Hematopoietic multipotent progenitor cell treated with erythropoietin and hydrocortisone succinate and interleukin-3 and kit ligand, for 17 days (in vitro differentiated cells): ENCODE measurements around the gene PITX3.

Experiments
- DNase-seq: peaks from one replicate; pipeline ENCODE4 v3.0.0-alpha.2; 2015; ENCODE audit warnings: low spot score

PITX3 gene

GRCh38 chr10:102241444-102242117 lies at the start of gene PITX3:
TSS of gene PITX3 (minus strand) at chr10:102241512. CDS start at chr10:102232080, 9,432 bp downstream.
- peak; percentile 96 for DNase-seq

GRCh38 chr10:102289840-102290239 lies 48.5 kb upstream of the PITX3 start:
- no peak for DNase-seq

GRCh38 chr10:102289356-102289755 lies 48.0 kb upstream of the PITX3 start:
- DNase-seq = no peak

DNA sequence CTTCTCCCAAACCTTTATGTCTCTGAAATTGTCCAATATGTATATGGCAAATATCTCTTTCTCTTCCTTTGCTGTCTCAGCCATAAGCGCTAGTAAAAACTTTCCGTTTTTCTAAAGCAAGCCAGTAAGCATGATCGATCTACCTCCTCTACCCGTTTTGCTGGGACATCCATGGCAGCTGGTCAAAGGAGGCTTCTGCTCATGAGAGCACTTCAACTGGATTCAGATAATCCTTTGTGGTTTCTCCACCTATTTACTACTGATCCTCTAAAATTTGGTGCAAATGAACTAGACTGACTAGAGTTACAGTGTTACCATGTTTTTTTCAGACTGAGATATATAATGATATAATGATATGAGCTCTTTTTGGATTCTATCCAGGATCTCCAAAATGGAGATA lies 46.7 kb upstream of the PITX3 start:
- no peak for DNase-seq

GRCh38 chr10:102287538-102287937 lies 46.2 kb upstream of the PITX3 start:
- DNase-seq = no peak

GRCh38 chr10:102286216-102286615 lies 44.9 kb upstream of the PITX3 start:
- no peak for DNase-seq

GRCh38 chr10:102285133-102285532 lies 43.8 kb upstream of the PITX3 start:
- DNase-seq = peak; percentile 63

DNA sequence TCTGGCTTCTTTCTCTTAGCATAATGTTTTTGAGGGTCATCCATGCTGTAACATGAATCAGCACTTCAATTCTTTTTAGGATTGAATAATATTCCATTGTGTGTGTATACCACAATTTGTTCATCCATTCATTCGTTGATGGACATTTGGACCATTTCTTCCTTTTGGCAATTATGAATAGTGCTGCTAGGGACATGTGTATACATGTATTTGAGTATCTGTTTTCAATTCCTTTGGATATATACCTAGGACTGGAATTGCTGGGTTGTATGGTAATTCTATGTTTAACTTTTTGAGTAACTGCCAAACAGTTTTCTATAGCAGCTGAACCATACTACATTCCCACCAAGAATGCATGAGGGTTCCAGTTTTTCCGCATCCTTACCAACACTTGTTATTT lies 43.2 kb upstream of the PITX3 start:
- no peak for DNase-seq

GRCh38 chr10:102283890-102284289 lies 42.6 kb upstream of the PITX3 start:
- no peak for DNase-seq

GRCh38 chr10:102283488-102283887 lies 42.2 kb upstream of the PITX3 start:
- no peak for DNase-seq

GRCh38 chr10:102281102-102281487 lies 39.8 kb upstream of the PITX3 start:
- no peak for DNase-seq

DNA sequence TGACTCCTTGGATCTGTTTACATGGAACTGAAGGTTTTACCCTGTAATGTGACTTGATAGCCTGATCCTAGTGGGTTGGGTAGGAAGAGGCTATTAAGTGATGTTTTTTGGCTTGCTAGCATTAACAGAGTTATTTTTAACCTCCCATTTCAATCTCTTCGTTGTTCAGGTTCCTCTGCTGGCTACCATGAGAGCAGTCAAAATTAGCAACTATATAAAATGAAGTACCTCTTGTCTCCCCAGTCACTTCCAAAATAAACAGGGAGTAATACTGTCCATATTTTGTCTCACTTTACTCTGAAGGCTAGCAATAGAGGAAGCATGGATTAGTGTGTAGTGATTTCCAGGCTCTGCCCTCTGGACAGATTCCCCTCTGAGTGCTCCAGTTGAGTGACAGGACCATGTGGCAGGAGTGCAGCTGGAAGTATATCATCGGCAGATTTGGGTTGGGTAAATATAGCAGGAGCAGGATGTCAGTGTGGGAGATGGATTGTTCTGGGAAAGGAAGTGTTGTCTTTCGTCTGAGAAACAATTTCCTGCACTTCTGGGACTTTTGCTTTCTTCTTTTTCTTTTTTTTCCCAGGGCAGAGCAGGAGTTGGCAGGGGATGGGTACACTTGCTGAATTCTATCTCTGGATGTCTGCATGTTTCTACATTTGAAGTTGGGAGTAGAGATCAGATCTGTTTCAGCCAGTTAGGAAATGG lies 39.2 kb upstream of the PITX3 start:
- no peak for DNase-seq

DNA sequence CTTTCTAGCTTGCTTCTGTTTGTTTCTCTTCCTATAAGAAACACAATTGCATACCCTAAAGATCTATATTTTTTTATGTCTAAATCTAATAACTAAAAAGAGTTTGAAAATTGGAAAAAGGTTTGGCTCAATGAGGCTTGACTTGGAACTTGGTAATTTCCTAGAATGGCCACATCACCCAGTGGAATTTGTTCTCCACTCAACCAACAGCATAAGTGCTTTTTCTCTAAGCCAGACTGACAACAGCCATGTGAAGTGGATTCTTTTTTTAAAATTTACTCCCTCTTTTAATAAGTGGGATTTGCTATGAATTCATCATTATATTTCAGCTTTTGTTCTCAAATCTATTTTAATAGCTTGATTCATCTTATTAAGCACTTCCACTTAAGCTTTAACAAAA lies 37.8 kb upstream of the PITX3 start:
- DNase-seq = no peak

GRCh38 chr10:102275343-102275742 lies 34.0 kb upstream of the PITX3 start:
- DNase-seq = no peak

DNA sequence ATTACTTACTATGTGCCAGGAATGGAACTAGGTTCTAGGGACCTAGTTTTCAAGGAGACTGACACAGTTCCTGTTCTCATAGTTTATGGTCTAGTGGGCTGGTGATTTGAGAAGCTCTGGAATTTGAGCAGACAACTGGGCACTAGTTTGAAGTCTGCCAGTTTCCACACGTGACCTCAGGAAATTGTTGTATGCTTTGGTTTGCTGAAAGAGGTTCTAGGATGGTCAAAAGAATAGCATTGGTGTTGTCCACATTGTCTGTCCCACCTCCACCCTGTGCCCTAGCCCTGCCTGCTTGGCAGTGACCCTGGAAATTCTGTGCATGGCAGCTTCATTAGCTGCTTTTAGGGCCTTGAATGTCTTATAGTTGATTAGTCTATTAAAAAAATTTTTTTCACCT lies 32.8 kb upstream of the PITX3 start:
- DNase-seq = no peak

GRCh38 chr10:102269017-102269416 lies 27.7 kb upstream of the PITX3 start:
- DNase-seq = no peak

- no peak for DNase-seq
Measured at GRCh38 chr10:102268375-102268888, 27.1 kb upstream of the PITX3 start.

GRCh38 chr10:102267748-102268147 lies 26.4 kb upstream of the PITX3 start:
- DNase-seq = no peak

DNA sequence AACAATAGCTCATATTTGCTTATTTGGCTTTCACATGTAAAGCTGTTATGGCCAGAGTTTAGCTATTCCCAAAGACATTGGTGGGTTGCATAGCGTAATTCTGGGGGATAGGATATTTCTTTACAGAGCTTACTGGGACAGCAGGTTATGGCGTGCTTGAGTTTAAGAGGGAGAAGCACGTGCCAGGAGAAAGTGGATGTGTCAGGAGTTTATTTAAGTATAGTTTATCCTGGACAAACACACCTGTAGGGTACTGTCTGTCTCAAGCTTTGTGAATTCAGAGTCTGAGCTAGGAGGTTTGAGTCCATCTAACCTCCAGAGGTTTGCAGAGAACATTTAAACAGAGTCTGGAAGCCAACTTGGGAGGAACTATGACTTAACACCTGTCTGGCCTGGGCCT lies 25.4 kb upstream of the PITX3 start:
- DNase-seq = no peak

GRCh38 chr10:102264371-102264770 lies 23.1 kb upstream of the PITX3 start:
- no peak for DNase-seq

DNA sequence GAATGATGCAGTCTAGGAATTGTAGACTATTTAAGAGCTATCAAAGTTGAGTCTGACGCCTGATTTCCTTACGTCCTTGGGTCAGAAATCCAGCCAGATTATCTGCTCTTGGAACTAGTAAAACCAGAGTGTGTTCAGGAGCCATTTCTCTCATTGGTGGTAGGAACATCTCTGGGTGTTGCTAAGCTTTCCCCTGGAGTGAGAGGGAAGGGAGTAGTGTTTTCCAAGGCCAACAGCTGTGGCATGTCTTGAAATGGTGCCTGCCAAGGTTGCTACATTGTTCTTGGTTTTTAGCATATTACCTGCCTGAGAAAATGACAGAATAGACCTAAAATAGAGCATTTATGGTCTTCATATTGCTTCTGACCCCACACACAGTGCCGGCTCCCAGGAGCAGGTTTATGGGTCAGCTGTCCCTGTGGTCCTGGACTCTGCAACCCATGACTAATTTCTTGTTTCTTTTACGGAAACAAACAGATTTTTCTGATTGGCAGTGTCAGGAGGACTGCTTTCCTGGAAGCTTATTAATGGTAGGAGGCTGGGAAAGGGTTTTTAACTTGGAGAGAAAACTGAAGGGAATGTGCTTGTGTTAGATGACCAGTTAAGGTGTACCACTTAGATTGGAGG lies 21.5 kb upstream of the PITX3 start:
- no peak for DNase-seq

- no peak for DNase-seq
Measured at GRCh38 chr10:102261842-102262241, 20.5 kb upstream of the PITX3 start.

DNA sequence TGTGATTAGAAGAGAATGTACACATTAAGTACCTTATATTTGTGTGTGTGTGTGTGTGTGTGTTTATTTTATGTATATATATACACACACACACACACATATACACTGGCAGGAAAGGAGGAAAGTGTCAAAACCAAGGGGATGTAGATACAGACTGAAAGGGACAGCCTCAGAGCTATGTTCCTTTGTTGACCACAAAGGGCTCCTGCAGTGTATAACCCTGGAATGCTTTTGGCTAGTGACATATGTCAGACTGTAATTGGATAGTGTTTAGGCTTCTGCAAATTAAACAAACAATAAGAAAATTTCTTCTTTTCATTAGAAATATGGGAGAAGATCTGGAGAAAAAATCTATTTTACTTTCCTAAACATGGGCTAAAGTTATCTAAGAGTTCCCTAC lies 19.9 kb upstream of the PITX3 start:
- DNase-seq = no peak
